Fibroblast of the conjunctiva (primary cell): ENCODE results near the gene WWTR1.

Source experiments
- DNase-seq: peaks from one replicate; pipeline ENCODE4 v3.0.0-alpha.2; 2010; ENCODE audit warnings: low read depth

WWTR1 gene

GRCh38 chr3:149534082-149534481 lies 123.7 kb downstream of the WWTR1 start:
- no peak for DNase-seq

DNA sequence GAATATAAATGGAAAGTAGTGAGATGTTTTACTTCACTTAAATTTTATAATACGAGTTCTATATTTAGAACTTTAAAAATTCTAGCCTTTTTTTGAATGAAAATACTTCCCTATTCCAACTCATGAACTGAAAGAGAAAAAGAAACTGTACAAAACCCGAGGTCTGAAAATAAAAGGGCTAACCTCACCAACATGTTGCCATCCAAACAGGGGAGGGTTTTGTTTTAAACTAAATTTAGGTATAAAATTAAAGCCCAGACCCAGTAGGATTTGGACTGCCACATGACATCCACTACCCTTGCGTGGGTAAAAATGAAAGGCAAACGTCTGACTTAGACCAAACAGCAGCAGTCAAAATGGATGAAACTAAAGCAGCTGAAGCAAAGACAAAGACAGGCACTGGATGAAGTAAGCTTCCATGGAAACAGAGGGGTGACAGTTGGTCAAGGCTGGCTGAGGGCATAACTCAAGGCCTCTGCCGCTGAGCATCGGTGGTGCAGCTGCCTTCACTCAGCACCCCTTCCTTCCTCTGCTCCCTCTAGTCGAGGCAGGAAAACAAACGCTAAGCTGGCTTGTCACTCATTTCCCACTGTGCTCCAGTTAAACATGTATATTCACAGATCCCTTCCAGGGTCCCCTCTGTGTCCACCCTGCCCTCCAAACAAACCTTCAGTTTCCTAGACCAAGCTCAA lies 125.2 kb downstream of the WWTR1 start:
- no peak for DNase-seq

DNA sequence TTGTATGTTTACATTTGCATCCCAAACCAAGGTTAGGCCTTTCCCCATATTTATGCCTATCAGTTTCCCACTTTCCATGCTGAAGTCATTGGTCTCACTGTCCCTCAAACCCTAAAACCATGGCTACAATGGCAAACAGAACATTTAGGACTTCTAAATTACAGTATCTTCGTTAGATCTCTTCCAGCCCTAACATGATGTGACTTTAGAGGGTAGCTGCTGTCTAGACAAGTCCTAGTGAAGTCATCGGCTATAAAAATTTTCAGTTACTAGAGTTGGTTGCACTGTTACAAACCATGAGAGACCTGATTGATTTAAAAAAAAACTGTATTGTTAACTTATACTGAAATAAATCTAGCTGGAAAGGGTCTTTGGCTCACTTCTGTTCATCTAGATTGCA lies 128.7 kb downstream of the WWTR1 start:
- no peak for DNase-seq

DNA sequence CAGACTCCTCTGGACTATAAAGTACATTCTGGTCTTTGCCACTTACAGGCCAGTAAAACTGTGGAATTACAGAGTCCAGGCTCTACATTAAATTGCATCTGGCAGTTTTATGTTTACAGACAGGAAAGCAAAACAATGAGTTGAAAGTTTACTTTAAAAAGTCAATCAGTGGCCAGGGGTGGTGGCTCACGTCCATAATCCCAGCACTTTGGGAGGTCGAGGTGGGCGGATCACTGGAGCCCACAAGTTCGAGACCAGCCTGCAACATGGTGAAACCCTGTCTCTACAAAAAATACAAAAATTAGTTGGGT lies 129.5 kb downstream of the WWTR1 start:
- no peak for DNase-seq

GRCh38 chr3:149527531-149528339 lies 130.1 kb downstream of the WWTR1 start:
- no peak for DNase-seq

DNA sequence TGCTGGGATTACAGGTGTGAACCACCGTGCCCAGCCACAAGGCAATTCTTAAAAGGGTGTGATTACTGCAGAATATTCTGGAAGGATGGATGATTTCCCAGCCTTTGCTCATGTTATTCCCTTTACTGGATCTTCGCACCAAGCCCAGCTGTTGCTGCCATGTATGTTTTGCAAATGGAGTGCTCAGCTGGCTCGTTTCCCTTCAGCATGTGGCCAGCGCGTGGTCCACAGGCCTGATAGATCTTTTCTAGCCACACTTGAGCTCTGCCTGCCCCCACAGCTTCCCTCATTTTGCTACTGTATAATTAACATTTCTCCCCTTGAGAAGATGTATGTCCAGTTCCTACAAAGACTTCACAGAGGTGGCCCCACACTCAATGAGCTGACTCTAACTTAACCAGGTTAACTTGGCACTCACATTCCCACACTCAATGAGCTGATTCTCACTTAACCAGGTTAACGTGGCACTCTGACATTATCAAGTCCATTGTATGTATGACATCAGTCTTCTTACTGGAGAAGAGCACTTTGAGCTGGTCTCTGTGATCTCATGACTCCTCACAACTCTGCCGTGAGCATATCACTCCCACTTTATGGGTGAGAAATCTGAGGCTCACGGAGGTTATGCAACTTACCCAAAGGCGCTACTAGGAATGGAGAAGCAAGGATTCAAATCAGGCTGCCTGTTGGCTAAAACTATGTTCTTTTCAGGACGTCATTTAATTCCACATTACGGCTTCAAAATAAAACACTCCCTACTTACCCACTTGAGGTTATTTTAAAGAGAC lies 134.1 kb downstream of the WWTR1 start:
- DNase-seq: no peak

DNA sequence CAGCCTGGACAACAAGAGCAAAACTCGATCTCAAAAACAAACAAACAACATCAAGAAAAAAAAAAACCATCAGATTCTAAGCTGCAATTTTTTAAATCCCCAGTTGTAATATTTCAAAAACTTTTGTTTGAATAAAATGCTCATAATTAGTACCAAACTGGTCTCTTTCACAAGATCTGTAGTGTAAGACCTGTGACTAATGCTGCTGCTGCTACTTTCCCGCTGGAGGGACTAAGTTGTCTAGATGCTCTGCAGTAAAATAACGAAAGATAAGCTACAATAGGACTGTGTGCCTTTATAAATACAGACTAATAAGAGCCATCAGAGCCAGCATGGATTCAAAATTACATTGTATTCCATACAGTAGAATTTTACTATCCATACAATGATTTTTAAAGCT lies 137.9 kb downstream of the WWTR1 start:
- no peak for DNase-seq

GRCh38 chr3:149516920-149517319 lies 140.9 kb downstream of the WWTR1 start:
- DNase-seq: no peak

DNA sequence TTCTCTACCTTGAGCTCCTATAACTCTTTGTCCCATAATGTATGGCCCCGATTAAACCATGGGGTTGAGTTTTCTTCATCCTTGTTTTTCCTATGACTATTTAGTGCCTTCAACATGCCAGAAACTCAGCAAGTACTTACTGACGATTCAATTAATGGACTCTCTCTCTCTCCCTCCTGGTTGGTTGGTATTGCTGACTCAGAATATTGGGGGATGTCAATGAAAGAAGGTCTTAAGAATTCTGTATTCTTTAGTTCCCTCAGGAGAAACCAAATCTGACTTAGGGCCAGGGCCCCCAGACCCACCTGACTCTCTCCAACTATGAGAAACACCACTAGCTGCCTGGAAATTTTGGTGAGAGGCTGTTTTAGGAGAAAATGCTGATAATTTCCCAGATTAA lies 142.6 kb downstream of the WWTR1 start:
- DNase-seq: no peak

DNA sequence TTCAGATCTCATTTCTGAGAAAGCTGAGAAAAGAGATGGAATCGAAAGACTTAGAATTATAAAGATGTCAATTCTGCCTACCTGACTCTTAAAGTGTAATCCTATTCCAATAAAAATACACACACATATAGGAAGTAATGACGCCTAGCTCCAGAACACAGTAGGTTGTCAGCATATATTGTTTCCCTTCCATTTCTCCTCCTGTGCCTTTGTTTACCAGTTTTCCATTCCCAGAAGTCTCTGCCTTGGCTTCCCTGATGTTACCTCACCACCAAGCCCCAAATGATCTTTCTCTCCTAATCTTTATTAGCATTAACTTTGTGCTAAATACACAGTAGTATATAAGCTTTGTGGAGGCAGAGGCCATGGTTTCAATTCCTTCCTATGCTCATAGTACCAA lies 143.4 kb downstream of the WWTR1 start:
- DNase-seq: no peak

- peak; percentile 62 for DNase-seq
Observed at GRCh38 chr3:149512073-149512782, 145.6 kb downstream of the WWTR1 start.

GRCh38 chr3:149511040-149511626 lies 146.7 kb downstream of the WWTR1 start:
- DNase-seq: no peak

GRCh38 chr3:149510480-149510879 lies 147.3 kb downstream of the WWTR1 start:
- DNase-seq: no peak

- no peak for DNase-seq
Observed at GRCh38 chr3:149509526-149509925, 148.3 kb downstream of the WWTR1 start.

- no peak for DNase-seq
Observed at GRCh38 chr3:149507491-149508324, 150.1 kb downstream of the WWTR1 start.

DNA sequence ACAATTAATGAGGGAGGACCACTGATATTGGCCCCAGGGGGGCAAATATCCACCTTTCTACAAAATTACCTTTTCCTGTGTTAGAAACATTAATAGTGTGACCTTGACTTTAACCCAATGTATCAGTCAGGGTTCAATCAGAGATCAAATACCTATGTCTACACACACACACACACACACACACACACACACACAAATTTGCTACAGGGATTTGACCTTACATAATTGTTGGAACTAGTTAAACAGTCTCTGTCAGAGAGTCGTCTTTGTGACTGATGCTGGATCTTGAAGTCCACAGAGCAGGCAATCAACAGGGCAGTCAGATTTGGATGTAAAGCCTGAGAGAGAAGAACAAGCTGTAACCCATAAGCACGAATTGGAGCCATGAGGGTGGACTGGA lies 150.9 kb downstream of the WWTR1 start:
- no peak for DNase-seq

DNA sequence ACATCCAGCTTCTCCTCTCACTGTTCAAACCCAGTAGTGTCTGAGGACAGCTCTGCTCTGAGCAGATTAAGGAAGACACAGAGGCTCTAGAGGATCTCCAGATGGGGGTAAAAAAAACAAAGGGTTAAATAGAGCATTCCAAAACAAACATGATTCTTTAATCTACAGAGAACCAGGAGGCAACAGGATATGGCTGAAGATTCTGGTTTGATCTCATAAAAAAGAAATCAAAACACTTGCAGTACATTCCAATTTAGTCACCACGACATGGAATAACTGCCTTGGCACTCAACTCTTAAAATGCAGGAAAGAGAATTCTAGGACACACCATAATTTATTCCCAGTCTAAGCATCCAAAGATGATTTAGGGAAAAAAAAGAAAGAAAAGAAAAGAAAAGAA lies 151.3 kb downstream of the WWTR1 start:
- no peak for DNase-seq

DNA sequence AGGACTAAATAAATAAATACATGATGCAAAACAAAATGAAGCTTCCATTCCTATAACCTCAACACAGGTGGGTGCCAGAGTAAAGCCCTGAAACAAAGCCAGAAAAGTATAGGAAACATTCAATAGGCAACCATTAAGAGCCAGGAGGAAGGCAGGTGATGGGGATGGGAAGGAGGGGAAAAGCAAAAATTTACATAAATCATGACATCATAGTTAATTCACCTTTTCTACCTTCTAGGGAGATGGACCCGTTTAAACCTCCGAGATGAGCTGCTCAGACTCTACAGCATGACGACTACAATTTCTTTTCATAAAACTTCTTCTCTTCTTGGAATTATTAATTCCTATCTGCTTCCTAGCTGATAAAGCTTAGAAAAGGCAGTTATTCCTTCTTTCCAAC lies 155.4 kb downstream of the WWTR1 start:
- no peak for DNase-seq

DNA sequence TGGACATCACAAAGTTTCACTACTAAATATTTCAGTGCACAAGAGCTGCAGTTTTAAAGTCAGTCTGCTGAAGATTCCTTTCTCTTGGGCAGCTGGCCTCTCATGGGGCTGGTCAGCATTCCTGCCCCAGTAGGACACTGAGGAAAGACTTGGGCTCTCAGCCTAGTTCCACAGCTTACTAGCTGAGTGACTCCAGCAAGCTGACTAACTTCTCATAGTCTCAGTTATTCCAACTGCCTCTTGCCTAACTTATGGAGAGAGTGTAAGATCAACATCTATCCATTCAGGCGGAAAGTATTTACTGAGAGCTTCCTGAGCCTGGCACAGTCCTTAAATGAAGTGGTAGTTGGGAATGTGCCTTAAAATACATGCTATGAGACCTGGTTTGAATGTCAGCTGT lies 156.3 kb downstream of the WWTR1 start:
- DNase-seq: peak; percentile 46

- DNase-seq: no peak
Observed at GRCh38 chr3:149497966-149498670, 159.7 kb downstream of the WWTR1 start.
